Measurements from ENCODE around the gene CHSY3.

Gene CHSY3

DNA sequence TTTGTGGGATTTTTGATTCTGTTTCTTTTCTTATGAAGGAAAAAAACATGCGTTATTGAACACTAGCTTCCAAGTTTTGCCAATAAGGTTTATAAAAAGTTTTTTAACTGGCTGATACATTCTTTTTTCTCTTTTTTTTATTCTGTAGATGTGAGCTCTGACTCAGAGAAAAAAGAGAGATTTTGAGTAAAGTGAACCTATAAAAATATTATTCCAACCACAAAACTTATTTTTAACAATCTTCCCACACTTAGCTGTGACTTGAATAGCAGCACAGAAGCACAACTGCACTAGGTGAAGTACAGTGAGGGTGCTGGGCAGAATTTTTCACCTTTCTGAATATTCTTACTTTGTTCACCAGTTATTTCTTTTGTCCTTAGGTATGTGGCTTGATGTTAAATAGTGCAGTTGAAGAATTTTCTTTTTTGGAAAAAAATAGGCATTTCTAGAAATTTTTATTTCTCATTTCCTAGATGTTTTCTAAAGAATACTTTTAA, 41.6 kb downstream of the CHSY3 start:
- no peak for DNase-seq (ENCODE audit: low read depth in 2 of 2, low spot score in 1 of 2)

DNA sequence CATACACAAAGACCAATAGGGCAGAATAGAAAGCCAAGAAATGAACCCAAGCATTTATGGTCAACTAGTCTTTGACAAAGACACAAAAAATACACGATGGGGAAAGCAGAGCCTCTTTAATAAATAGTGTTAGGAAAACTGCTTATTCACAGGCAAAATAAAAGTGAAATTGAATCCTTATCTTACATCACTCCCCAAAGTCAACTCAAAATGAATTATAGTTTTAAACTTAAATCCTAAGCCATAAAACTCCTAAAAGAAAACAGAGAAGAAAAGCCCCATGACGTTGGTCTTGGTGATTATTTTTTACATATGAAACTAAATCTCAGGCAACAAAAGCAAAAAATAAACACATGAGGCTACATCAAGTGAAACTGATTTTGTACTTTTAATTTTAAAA, 46.8 kb downstream of the CHSY3 start:
- no peak for DNase-seq (ENCODE audit: low read depth in 2 of 2, low spot score in 1 of 2)

DNA sequence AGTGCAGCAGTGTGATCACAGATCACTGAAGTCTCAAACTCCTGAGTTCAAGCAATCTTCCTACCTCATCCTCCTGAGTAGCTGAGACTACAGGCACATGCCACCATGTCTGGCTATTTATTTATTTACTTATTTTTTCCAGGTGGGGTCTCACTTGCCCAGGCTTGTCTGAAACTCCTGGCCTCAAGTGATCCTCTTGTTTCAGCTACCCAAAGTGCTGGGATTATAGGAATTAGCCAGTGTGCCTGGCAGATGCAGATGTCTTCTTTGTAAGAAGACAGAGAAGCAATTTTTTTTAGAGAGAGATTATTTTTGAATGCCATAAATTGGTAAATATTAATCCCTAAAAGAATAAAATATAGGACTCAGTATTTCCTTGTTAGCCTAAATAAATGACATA, 54.3 kb downstream of the CHSY3 start:
- DNase-seq (ENCODE audit: low read depth in 2 of 2, low spot score in 1 of 2) = no peak

DNA sequence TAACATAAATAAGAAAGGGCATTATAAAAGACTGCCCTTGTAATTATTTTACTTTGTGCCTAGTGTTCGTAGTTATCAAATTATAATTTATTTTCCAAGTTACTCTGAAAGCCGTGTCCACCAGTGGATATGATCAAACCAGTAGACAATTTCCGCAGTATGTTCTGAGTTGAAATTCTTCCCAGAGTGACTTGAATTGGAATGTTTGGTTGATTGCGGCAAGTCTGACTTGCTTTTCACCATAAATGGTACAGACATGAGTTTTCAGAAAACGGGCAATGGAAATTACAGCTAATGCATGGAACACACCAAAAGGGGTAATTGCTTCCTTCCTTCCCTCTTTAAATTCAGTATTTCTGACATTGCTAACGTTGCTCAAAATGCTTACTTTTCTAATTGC, 56.6 kb downstream of the CHSY3 start:
- DNase-seq (ENCODE audit: low read depth in 2 of 2, low spot score in 1 of 2) = no peak

DNA sequence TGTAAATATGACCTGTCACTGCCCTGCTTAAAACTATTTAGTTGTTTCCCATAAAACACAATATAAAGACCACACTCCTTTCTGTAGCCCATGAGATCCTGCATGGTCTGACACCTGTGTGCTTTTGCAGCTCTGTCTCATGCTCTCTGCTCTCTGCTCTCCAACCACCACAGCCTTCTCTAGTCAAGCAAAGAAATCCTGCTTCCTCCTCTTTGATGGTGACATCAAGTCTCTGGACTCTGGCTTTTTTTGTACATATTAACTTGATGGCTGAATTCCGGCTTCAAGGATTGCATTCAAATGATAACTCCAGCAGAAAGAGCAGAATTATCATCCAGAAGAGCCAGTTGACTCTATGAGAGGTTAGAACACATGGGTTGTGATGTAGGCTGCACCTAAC, 58.2 kb downstream of the CHSY3 start:
- no peak for DNase-seq (ENCODE audit: low read depth in 2 of 2, low spot score in 1 of 2)

DNA sequence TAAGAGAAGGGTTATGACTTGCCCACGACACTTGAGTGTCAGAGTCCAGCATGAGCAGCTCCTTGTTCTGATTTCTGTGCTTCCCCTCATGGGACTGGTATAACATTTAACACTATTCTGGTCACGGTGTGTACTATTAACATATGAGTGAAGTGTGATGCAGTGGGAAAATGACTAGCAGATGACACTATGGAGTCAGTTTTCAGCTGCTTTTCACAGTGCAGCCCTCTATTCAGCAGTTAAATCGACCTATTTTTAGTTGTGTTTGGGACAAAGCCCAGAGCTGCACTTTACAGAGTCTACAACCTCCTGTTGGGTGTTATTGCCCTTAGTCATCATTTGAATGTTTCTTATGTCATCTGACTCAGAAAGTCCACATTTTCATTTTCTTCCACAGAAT, 59.1 kb downstream of the CHSY3 start:
- DNase-seq (ENCODE audit: low read depth in 2 of 2, low spot score in 1 of 2) = no peak

DNA sequence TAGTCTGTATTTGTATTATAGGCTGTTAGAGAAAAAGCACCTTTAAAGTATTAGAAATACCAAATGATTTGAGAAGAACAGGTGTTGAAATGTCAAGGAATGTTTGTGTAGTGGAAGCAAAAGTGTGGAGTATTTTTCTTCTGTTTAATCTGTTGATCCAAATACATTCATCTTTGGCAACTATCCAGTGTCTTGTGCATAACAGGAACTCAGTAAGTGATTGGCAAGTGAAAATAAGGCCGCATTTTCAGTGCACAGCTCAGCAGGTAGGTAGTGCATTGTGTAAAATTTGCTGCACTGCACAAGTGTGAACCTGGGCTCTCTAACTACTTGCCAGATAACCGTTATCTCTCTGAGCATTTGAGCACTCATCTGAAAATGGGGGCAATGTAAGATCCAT, 61.8 kb downstream of the CHSY3 start:
- DNase-seq (ENCODE audit: low read depth in 2 of 2, low spot score in 1 of 2) = no peak

DNA sequence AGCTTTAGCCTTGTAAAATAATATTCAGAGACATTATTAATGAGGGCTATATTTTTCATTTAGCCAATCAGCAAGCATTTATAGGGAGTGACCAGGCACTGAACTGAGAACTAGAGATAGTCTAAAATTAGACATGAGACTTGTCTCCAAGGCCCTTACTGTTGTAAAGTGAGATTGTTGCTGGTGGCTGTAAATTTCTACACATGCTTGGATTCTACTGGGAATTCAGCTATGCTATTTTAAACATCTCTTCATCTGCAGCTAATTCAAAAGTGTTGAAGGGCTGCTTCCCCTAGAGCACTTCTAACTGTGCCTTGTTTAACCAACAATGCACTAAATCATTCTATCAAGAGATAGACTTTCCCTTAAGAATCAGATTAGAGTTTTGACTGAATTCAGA, 67.4 kb downstream of the CHSY3 start:
- no peak for DNase-seq (ENCODE audit: low read depth in 2 of 2, low spot score in 1 of 2)

DNA sequence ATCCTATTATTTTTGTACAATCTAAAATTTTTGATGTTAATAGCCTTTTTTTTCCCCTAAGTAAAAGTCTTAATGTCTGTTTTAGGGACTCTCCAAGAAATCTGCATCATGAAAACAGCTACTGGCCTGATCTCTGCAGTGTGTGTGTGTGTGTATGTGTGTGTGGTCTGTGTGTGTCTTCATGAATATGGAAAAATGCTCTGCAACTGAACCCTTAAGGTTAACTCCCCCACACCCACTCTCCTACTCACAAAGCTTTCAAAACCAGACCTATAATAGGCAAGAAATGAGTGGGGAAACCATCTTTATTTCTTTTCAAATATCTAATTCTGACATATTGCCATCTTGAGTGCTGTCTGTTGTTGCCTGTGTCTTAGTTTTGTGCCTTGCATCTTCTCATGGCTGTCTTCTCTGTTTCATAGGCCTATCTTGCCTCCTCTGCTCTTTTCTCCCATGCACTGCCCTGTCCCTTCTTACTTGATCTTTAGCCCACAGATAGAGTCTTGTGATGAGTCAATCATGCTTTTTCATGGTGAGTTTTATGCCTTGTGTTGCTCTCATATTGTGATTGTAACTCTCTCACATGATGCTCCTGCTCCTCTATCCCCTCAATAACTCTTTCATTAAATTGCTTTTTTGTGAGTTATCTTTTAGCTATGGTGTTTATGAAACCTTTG, 68.3 kb downstream of the CHSY3 start:
- DNase-seq (ENCODE audit: low read depth in 2 of 2, low spot score in 1 of 2) = no peak

DNA sequence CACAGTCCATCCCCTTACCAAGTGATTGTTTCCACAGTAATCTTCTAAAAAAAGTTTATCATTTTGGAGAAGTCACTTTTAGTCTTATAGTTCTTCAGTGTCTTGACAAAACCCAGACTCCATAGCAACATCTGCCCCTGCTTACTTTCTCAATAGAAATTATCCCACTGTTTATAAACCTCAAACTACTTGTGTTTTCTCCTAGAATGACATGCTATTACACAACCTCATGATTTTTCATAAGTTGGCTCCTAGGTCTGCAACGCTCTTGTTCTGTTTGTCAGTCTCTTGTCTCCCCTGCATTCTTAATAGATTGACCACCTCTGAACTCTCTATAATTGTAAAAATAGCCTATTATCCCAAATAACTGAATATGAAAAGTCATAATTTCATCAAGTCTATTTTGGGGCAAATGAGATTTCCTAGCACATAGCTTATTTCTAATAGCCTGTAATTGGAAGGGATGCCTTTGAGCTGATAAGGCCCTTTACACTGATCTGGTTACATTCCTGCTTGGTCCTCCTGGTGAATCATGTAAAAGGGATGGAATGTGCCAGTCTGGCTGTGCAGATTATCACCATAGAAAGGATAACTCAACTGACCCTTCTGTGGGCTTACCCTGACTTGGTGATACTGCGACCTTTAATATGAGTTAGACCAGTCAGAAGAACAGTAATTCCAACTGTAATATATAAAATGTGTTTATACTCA, 69.6 kb downstream of the CHSY3 start:
- DNase-seq (ENCODE audit: low read depth in 2 of 2, low spot score in 1 of 2) = no peak

DNA sequence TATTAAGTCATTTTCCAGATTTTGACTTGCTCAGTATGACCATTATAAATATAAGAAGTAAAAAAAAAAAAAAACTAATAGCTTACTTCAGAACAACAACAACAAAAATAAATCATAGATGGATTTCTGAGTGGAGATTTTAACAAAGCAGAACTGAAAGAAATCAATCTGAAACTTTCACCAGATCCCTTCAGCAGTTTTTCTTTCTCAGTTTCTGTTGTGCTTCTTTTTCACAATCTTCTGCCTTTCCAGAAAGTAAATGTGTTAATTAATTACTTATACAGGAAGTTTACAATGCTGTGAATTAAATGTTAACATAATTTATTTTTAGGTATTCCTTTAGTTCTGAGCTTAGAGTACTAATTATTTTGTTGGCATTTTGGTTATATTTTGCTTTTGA, 73.5 kb downstream of the CHSY3 start:
- no peak for DNase-seq (ENCODE audit: low read depth in 2 of 2, low spot score in 1 of 2)

DNA sequence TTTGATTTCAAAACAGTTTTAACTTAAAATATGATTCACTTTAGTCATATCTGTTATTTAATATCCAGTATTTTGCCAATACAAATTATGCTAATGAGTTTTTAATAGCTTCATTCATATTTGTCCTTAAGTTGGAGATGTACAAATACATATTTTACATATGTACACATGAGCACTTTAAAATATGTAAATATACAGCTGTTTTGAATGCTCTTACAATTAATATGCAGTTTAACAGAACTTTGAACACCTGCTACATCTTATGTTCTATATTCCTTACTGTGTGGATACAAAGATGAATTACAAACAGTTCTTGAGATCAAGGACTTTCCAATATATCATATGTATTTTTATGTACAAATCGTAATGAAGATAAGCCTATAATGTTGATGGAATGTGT, 74.0 kb downstream of the CHSY3 start:
- DNase-seq (ENCODE audit: low read depth in 2 of 2, low spot score in 1 of 2) = no peak

DNA sequence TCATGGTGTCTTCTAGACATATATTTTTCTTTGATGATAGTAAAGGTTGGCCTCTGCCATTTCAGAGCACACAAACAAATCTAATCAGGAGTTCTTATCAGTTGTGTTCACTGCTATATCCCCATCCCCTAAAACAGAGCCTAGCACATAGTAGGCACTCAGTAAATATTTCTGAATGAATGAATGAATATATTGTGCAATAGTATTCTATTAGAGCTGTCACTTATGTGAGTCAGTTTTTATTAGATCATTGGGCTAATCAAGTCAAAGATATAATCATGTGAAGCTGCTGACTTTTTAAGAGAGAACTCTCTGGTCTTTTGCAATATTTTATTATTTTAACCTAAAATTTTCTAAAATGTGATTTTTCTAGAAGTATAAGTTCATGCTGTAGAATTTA, 84.2 kb downstream of the CHSY3 start:
- no peak for DNase-seq (ENCODE audit: low read depth in 2 of 2, low spot score in 1 of 2)

DNA sequence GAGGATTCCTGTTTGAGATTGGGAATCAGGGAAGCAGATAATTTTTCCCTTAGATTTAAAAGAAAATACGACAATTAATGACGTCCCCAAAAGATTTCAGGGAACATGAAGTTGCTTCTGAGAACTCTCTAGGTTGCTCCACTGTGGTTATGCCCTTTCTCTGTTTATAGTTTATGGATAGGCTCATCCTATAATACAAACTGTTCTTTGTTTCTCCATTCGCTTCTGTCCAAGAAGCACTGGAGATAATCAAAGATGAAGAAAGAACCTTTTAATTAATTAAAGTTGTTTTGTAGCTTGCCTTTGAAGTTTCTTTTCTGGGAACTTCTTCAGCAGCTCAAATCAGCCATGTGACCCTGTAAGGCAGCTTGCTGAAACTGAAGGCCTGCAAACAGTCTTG, 87.5 kb downstream of the CHSY3 start:
- no peak for DNase-seq (ENCODE audit: low read depth in 2 of 2, low spot score in 1 of 2)

DNA sequence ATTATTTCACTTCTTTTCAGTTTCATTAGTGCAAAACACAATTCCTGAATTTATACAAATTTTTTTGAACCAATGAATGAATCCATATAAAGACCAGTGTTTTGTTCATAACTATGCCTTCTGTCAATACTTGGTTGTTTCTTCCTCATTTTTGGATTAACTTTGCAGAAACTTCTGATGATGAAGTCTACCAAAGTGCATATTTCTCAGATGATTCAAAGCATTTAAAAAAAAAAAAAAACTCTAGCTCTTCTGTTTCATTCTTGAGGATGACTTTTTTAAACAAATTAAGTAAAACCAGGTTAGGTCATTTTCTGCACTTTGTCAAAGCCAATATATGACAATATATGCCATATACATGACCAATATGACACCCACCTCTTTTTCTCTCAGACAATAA, 92.6 kb downstream of the CHSY3 start:
- no peak for DNase-seq (ENCODE audit: low read depth in 2 of 2, low spot score in 1 of 2)

DNA sequence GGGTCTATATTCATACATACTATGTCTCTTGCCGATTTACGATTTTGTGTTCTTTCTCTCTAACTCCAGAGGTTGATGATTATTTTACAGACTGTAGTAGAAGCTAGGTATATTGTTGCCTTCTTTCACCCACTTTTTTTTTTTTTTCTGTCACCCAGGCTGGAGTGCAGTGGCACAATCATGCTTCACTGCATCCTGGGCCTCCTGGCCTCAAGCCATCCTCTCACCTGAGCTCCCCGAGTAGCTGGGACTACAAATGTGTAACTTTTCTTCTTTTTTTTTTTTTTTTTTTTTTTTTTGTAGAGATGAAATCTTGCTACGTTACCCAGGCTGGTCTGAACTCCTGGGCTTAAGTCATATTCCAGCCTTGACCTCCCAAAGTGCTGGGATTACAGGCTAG, 96.2 kb downstream of the CHSY3 start:
- DNase-seq (ENCODE audit: low read depth in 2 of 2, low spot score in 1 of 2) = no peak

DNA sequence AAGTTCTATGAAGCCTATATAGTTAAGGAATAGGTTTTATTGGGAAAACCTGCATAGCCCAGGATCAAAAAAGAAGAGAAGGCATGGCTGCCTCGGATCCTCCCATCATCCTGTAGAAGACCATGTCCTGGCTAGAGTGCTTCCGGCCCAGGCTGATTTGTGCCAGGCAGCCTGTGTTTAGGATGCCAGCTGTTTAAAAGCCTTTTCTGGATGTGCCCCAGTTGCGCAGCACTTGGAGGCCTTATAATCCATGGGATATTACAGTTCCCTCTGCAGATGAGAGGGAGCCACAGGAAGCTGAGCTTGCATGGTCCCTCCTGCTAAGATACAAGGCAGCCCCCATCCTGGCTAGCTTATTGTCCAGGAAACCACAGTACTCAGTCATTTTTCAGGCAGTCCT, 97.9 kb downstream of the CHSY3 start:
- DNase-seq (ENCODE audit: low read depth in 2 of 2, low spot score in 1 of 2) = no peak

DNA sequence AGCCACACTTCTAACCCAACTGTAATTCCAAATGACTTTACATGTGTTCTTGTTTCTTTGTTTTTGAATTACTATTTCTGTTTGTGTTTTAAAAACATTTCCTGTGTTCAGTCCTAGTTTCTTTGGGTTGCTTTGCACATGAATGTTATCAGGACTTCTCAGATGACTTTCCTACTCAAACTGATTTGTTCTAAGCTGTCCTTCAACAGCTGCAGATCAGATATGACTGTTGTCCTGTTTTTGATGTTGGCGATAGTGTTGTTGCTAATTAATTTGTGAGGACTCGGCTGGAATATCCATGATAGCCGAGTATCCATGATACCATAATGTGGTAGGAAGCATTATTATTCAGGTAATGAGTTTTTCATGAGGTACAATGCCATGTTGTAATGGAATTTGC, 98.6 kb downstream of the CHSY3 start:
- no peak for DNase-seq (ENCODE audit: low read depth in 2 of 2, low spot score in 1 of 2)

DNA sequence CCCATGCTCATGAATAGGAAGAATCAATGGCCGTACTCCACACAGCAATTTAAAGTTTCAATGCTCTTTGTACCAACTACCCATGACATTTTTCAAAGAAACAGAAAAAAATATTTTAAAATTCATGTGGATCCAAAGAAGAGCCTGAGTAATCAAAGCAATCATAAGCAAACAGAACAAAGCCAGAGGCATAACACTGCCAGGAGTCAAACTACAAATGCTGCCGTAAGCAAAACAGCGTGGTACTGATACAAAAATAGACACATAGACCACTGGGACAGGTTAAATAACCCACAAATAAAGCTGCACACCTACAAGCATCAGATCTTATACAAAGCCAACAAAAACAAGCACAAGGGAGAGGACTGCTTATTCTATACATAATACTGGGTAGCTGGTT, 107.7 kb downstream of the CHSY3 start:
- DNase-seq (ENCODE audit: low read depth in 2 of 2, low spot score in 1 of 2) = no peak

DNA sequence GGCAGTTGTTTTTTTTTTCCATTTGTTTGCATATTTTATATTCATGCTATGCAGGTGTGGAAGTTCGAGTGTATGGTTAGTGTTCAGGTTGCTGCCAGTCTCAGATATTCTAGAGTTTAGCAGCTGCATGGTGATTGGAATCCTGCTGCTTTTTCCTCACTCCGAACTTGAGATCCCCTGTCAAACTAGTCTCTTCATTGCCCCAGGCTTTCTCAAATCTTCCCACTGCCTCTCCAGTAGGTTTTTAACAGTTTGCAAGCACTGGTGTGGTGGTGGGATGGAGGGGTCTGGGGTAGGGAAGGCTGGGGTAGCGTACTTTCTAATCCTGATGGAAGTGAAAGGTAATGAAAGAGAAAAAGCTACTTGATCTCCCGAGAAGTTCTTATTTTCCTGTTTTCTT, 112.9 kb downstream of the CHSY3 start:
- DNase-seq (ENCODE audit: low read depth in 2 of 2, low spot score in 1 of 2) = no peak

DNA sequence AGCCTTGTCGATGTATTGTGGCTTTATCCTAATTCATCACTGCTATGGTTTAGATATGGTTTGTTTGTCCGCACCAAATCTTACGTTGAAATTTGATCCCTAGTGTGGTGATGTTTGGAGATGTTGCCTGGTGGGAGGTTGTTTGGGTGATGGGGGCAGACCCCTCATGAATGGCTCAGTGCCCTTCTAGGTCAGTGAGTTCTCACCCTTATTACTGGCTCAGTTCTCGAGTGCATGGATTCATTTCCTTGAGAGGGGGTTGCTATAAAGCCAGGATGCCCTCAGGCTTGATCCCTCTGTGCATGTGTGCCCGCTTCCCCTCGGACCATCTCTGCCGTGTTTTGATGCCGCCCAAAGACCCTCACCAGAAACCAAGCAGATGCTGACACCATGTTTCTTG, 114.4 kb downstream of the CHSY3 start:
- no peak for DNase-seq (ENCODE audit: low read depth in 2 of 2, low spot score in 1 of 2)

DNA sequence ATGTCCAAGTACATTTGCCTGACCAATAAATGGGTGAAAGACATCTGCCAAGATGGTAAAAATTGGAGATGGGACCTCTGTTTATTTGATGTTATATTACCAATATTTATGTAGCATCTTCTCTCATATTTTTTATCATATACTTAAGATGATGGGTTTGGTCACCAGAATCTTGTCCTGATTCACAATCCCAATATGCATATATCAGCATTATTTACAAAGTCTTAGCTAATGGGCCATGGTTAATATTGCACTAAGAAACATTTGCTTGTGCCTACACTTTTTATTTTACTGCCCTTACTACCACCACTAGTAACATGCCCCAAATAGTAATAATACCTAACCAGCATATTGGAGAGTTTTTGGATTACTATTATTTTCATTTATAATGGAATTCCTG, 116.7 kb downstream of the CHSY3 start:
- DNase-seq (ENCODE audit: low read depth in 2 of 2, low spot score in 1 of 2) = no peak

DNA sequence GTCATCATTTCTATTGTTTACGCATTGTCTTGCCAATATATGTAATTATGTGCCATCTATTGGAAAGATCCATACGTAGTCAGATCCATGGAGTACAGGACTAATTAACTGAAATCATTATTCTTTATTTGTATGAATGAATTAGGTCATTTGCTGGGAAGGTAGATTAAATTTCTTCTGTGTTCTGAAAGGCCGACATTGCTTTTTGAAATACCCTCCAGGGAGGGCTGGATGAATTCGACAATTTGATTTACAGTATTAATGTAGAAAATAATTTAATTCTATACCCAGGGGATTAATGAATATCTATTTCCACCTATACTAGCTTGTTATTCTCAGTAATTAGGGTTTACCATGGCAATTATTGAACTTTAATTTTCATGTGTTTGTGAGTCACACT, 117.6 kb downstream of the CHSY3 start:
- DNase-seq (ENCODE audit: low read depth in 2 of 2, low spot score in 1 of 2) = no peak

Data from stimulated activated CD8-positive, alpha-beta memory T cell treated with anti-CD3 and anti-CD28 coated beads, Interleukin-4, amount 100 ng/mL, for 1 hour (primary cell).